H1 (cell line): ENCODE data around the gene BNC2. TPM values are rescaled to one million over a fixed set of nuclear protein-coding genes. Genes with fewer than 3 reads are reported as not detected.

Source experiments
- CTCF ChIA-PET: fragments of 300-600 bp; sonication (Branson Sonifier 250); formaldehyde crosslinking; loops from one replicate; lab custom pipeline; 2021; ENCODE audit not compliant: partially characterized antibody; lab: Charles Lee
- POLR2A ChIA-PET: fragments of 300-600 bp; sonication (Branson Sonifier 250); formaldehyde crosslinking; loops from one replicate; lab custom pipeline; 2021; ENCODE audit warnings: inconsistent platforms; ENCODE audit not compliant: partially characterized antibody; lab: Charles Lee
- DNase-seq, 2 experiments: peaks; one replicate each; pipeline versions ENCODE4 v3.0.0 to v3.0.0-alpha.2; 2010 to 2022; ENCODE audit warnings: low spot score in 2 of 2, low read depth in 1 of 2, mixed read lengths in 1 of 2
- FAIRE-seq: peaks from 2 replicates; lab custom pipeline; 2011; peaks lifted over from hg19 to GRCh38; lab: Jason Lieb, UNC
- H2AFZ ChIP-seq: 2 replicates; pipeline ENCODE4 v1.8.1; 2012; ENCODE audit warnings: low read length, inconsistent platforms
- H2AK5ac ChIP-seq: 2 replicates; pipeline ENCODE4 v1.6.1; 2013; ENCODE audit warnings: low read depth, low read length
- H2BK120ac ChIP-seq: replicated peaks from 2 replicates; pipeline ENCODE3; 2013; ENCODE audit warnings: low read depth, low read length, inconsistent platforms
- H2BK12ac ChIP-seq: 2 replicates; pipeline ENCODE4 v1.6.1; 2013; ENCODE audit warnings: low read depth, low read length
- H2BK15ac ChIP-seq: 2 replicates; pipeline ENCODE4 v1.6.1; 2013; ENCODE audit warnings: low read length
- H2BK20ac ChIP-seq: 2 replicates; pipeline ENCODE4 v1.6.1; 2013; ENCODE audit warnings: low read length
- H2BK5ac ChIP-seq: 2 replicates; pipeline ENCODE4 v1.6.1; 2013; ENCODE audit warnings: low read depth, low read length
- H3K14ac ChIP-seq: 2 replicates; pipeline ENCODE4 v1.6.1; 2013; ENCODE audit warnings: inconsistent platforms; ENCODE audit not compliant: insufficient read length
- H3K18ac ChIP-seq: 2 replicates; pipeline ENCODE4 v1.6.1; 2013; ENCODE audit warnings: low read length; ENCODE audit errors: extremely low read depth
- H3K23ac ChIP-seq: 2 replicates; pipeline ENCODE4 v1.6.1; 2013; ENCODE audit warnings: inconsistent platforms; ENCODE audit not compliant: insufficient read length
- H3K23me2 ChIP-seq: 2 replicates; pipeline ENCODE4 v1.6.1; 2013; ENCODE audit warnings: low read depth, low read length
- H3K27ac ChIP-seq: 2 replicates; pipeline ENCODE4 v1.6.1; 2011; ENCODE audit warnings: low read depth, low read length, inconsistent platforms
- H3K27me3 ChIP-seq, 4 experiments: replicated peaks in 1 of 4; 1 replicate in 1 of 4; 2 replicates in 3 of 4; pipeline versions ENCODE4 v1.6.1 to v1.8.1; 2011 to 2013; ENCODE audit warnings: low read length in 3 of 4, mild to moderate bottlenecking in 3 of 4, inconsistent platforms in 2 of 4, mixed read lengths in 2 of 4, moderate library complexity in 1 of 4; ENCODE audit not compliant: control insufficient read depth in 3 of 4, insufficient read depth in 3 of 4; ENCODE audit errors: extremely low read depth in 1 of 4
- H3K36me3 ChIP-seq, 4 experiments: 2 replicates each; pipeline versions ENCODE4 v1.6.1 to v1.8.1; 2011 to 2013; ENCODE audit warnings: mild to moderate bottlenecking in 4 of 4, low read length in 3 of 4, moderate library complexity in 2 of 4, control low read depth in 1 of 4, inconsistent platforms in 1 of 4; ENCODE audit not compliant: insufficient read depth in 4 of 4, control insufficient read depth in 2 of 4
- H3K4ac ChIP-seq: replicated peaks from 2 replicates; pipeline ENCODE3; 2013; ENCODE audit warnings: low read length, low read depth, mixed read lengths, inconsistent platforms; ENCODE audit not compliant: insufficient read length
- H3K4me1 ChIP-seq, 4 experiments: replicated peaks in 1 of 4; 1 replicate in 1 of 4; 2 replicates in 3 of 4; pipeline versions ENCODE4 v1.6.1 to v1.8.1; 2011 to 2013; ENCODE audit warnings: low read length in 3 of 4, inconsistent platforms in 2 of 4, mixed read lengths in 1 of 4; ENCODE audit not compliant: insufficient read depth in 4 of 4, control insufficient read depth in 3 of 4
- H3K4me2 ChIP-seq, 2 experiments: 2 replicates each; pipeline versions ENCODE4 v1.6.1 to v1.8.1; 2011 to 2013; ENCODE audit warnings: low read depth in 2 of 2, low read length in 2 of 2, control low read depth in 1 of 2, inconsistent platforms in 1 of 2, mild to moderate bottlenecking in 1 of 2; ENCODE audit not compliant: insufficient read depth in 1 of 2
- H3K4me3 ChIP-seq, 4 experiments: fragments of 200-600, 300-600 bp in 1 of 4; sonication (generic), shearing (Covaris generic), sonication (Bioruptor Twin) in 1 of 4; 2 replicates each; pipeline versions ENCODE4 v1.5.1 to v1.8.1; 2011 to 2016; ENCODE audit warnings: low read length in 4 of 4, low read depth in 3 of 4, control low read depth in 2 of 4, inconsistent platforms in 2 of 4, mild to moderate bottlenecking in 2 of 4, mixed read lengths in 1 of 4, moderate library complexity in 1 of 4; ENCODE audit not compliant: insufficient read depth in 2 of 4; ENCODE audit errors: extremely low read depth in 1 of 4
- H3K56ac ChIP-seq: replicated peaks from 2 replicates; pipeline ENCODE3; 2013; ENCODE audit warnings: low read depth, mild to moderate bottlenecking, mixed read lengths, low read length, inconsistent platforms; ENCODE audit not compliant: insufficient read length
- H3K79me1 ChIP-seq: 2 replicates; pipeline ENCODE4 v1.6.1; 2013; ENCODE audit warnings: low read depth, low read length, control low read depth
- H3K79me2 ChIP-seq, 2 experiments: 2 replicates each; pipeline versions ENCODE4 v1.6.1 to v1.8.1; 2012 to 2013; ENCODE audit warnings: low read length in 2 of 2, mild to moderate bottlenecking in 2 of 2, inconsistent platforms in 1 of 2; ENCODE audit not compliant: insufficient read depth in 2 of 2, control insufficient read depth in 1 of 2
- H3K9ac ChIP-seq, 4 experiments: replicated peaks in 1 of 4; 1 replicate in 1 of 4; 2 replicates in 3 of 4; pipeline versions ENCODE4 v1.6.1 to v1.8.1; 2011 to 2013; ENCODE audit warnings: low read depth in 3 of 4, low read length in 3 of 4, control low read depth in 2 of 4, mild to moderate bottlenecking in 2 of 4, moderate library complexity in 2 of 4, inconsistent platforms in 1 of 4; ENCODE audit errors: extremely low read depth in 1 of 4
- H3K9me3 ChIP-seq, 2 experiments: 2 replicates each; pipeline versions ENCODE4 v1.6.1 to v1.8.1; 2012 to 2013; ENCODE audit warnings: mild to moderate bottlenecking in 2 of 2, moderate library complexity in 2 of 2, control low read depth in 1 of 2, inconsistent platforms in 1 of 2, low read depth in 1 of 2, low read length in 1 of 2, mixed read lengths in 1 of 2; ENCODE audit not compliant: insufficient read depth in 2 of 2
- H4K20me1 ChIP-seq, 2 experiments: replicated peaks in 1 of 2; 2 replicates each; pipeline versions ENCODE3 to v1.8.1; 2011 to 2013; ENCODE audit warnings: inconsistent platforms in 2 of 2, low read length in 2 of 2, mild to moderate bottlenecking in 1 of 2; ENCODE audit not compliant: insufficient read depth in 2 of 2, control insufficient read depth in 1 of 2
- H4K5ac ChIP-seq: 2 replicates; pipeline ENCODE4 v1.6.1; 2013; ENCODE audit warnings: low read length, low read depth, mixed read lengths, inconsistent platforms; ENCODE audit not compliant: insufficient read length
- H4K8ac ChIP-seq: 2 replicates; pipeline ENCODE4 v1.8.0; 2013; ENCODE audit warnings: mild to moderate bottlenecking, moderate library complexity, low read length, inconsistent platforms; ENCODE audit not compliant: insufficient read depth; ENCODE audit errors: extremely low read depth
- H4K91ac ChIP-seq: replicated peaks from 2 replicates; pipeline ENCODE3; 2013; ENCODE audit warnings: low read length, mixed read lengths, inconsistent platforms; ENCODE audit not compliant: insufficient read length
- BACH1 ChIP-seq: IDR thresholded peaks from 2 replicates; pipeline ENCODE4 v1.6.1; 2012; ENCODE audit warnings: low read length, improper control_type of control experiment
- CEBPB ChIP-seq: IDR thresholded peaks from 2 replicates; pipeline ENCODE4 v1.6.1; 2012; ENCODE audit warnings: low read depth, low read length
- CTBP2 ChIP-seq: IDR thresholded peaks from 2 replicates; pipeline ENCODE4 v1.7.0; 2011; ENCODE audit warnings: borderline replicate concordance, mild to moderate bottlenecking, moderate library complexity, mixed read lengths, low read length; ENCODE audit not compliant: insufficient read depth, insufficient read length
- E2F6 ChIP-seq: IDR thresholded peaks from 2 replicates; pipeline ENCODE4 v1.6.1; 2012; ENCODE audit warnings: inconsistent platforms
- EZH2 ChIP-seq: fragments of 200-600 bp; sonication (generic); IDR thresholded peaks from 2 replicates; pipeline ENCODE4 v1.7.1; 2012; ENCODE audit warnings: low read depth, mild to moderate bottlenecking, moderate library complexity, low read length, inconsistent platforms; ENCODE audit not compliant: severe bottlenecking
- JUN ChIP-seq: IDR thresholded peaks from 2 replicates; pipeline ENCODE4 v1.6.1; 2011; ENCODE audit warnings: low read depth, mild to moderate bottlenecking, improper control_type of control experiment, low read length
- KDM5A ChIP-seq: fragments of 200-600 bp; IDR thresholded peaks from 2 replicates; pipeline ENCODE4 v1.7.1; 2012; ENCODE audit warnings: mild to moderate bottlenecking, low read length, inconsistent platforms, mixed read lengths
- NRF1 ChIP-seq: IDR thresholded peaks from 2 replicates; pipeline ENCODE4 v1.6.1; 2011; ENCODE audit warnings: mild to moderate bottlenecking, low read depth, low read length, improper control_type of control experiment
- WGBS, 2 experiments: shearing (Covaris generic) in 1 of 2; methylation state at CpG; one replicate each; pipeline versions ENCODE4 v1.1.6 to v1.1.7; 2013 to 2015; ENCODE audit warnings: low lambda C conversion rate in 2 of 2, mixed read lengths in 2 of 2, inconsistent platforms in 1 of 2, low coverage in 1 of 2, missing lambda C conversion rate in 1 of 2; ENCODE audit not compliant: insufficient replicate concordance in 2 of 2, insufficient coverage in 1 of 2, insufficient read length in 1 of 2; ENCODE audit errors: extremely low coverage in 1 of 2, missing lambda C conversion rate in 1 of 2; 5-methylcytosine and 5-hydroxymethylcytosine counted together
- polyA plus RNA-seq, 7 experiments: library from polyadenylated mRNA; depleted of rRNA in 3 of 7; stranded (reverse) in 5 of 7; unstranded in 2 of 7; fragments of >200 nt in 5 of 7; fragments of 200-250 nt in 2 of 7; gene quantifications; 1 replicate in 5 of 7; 2 replicates in 1 of 7; 4 replicates in 1 of 7; pipeline versions ENCODE4 v1.2.1 to v1.2.3, GENCODE V29; 2011 to 2013; ENCODE audit warnings: missing spikeins in 2 of 7, mixed read lengths in 2 of 7
- total RNA-seq: library from RNA; stranded (reverse); fragmentation: NEBNext Ultra II Directional; extraction: Animal tissue kit (Norgen Biotek cat#: 25700); gene quantifications from 2 replicates; pipeline ENCODE4 v1.2.1, GENCODE V29; 2021

Gene BNC2
- total and polyA plus RNA-seq, 2 of the 8 experiments (the other 6 are each of a cell fraction or from before 2014, with no cell fraction given): 16.0 to 26.8 TPM

GRCh38 chr9:16413509-16414016 lies 456.9 kb downstream of the BNC2 start:
- CTCF ChIA-PET: interaction anchor here (1.1 to 1.2 kb wide), 2 partner anchors 23 to 101 kb away, joined by 3 read pairs; no protein-coding TSS in a partner anchor
- H2BK12ac ChIP-seq: no peak overlapping the region
- H3K23ac ChIP-seq: no peak overlapping the region
- no peaks in the 10 kb centered on the region for H3K27me3 ChIP-seq
- FAIRE-seq (no peak), DNase-seq (no peak)
- no peak overlapping the region for H2BK15ac ChIP-seq
- 0 out of 4 replicates have a peak, but pooled peaks cover 0 to 3% of the 10 kb centered on the region in 2 experiments for H3K9me3 ChIP-seq
- H2BK20ac ChIP-seq: no peak overlapping the region
- H3K36me3 ChIP-seq: peaks cover 0 to 6% (median under 1%) of the 10 kb centered on the region in 4 experiments; a peak in 3 of 8 replicates
- no peak overlapping the region for H4K5ac ChIP-seq
- POLR2A ChIA-PET: interaction anchor here (1.0 kb wide), 1 partner anchor 54 kb away, joined by 5 read pairs; no protein-coding TSS in a partner anchor
- no peak overlapping the region for H3K27ac ChIP-seq
- no peak overlapping the region for H3K56ac ChIP-seq
- no peak overlapping the region for H3K9ac ChIP-seq
- H3K4me1 ChIP-seq: peaks cover 0 to 9% (median 1%) of the 10 kb centered on the region in 4 experiments; a peak in 1 of 7 replicates
- H3K23me2 ChIP-seq: no peaks in the 10 kb centered on the region; the same call in 1 of the 2 replicates
- peak overlapping the region; percentile 13; the same call in 1 of the 2 replicates for H3K18ac ChIP-seq
- TF ChIP-seq BACH1 (no peak), EZH2 (no peak), CEBPB (no peak), KDM5A (no peak), E2F6 (no peak), JUN (no peak), CTBP2 (no peak), NRF1 (no peak)
- H2BK5ac ChIP-seq: no peak overlapping the region
- no peak overlapping the region for H3K4ac ChIP-seq
- no peaks in the 10 kb centered on the region for H3K79me1 ChIP-seq
- H3K79me2 ChIP-seq: no peaks in the 10 kb centered on the region
- no peak overlapping the region for H3K4me2 ChIP-seq
- H3K14ac ChIP-seq: no peak overlapping the region
- H4K20me1 ChIP-seq: no peaks in the 10 kb centered on the region
- H3K4me3 ChIP-seq: no peak overlapping the region
- no peak overlapping the region for H2BK120ac ChIP-seq
- no peak overlapping the region for H2AFZ ChIP-seq
- no peak overlapping the region for H4K91ac ChIP-seq
- no peak overlapping the region for H2AK5ac ChIP-seq
- WGBS, 2 experiments: 88% methylated on average over 9 of the region's 9 CpGs; no CpG with 5 or more reads in 1 of the 2 experiments
- no peak overlapping the region for H4K8ac ChIP-seq
